ENCODE measurements around the gene DTX4. TPM values are rescaled to one million over a fixed set of nuclear protein-coding genes. Genes with fewer than 3 reads are reported as not detected.

DTX4 gene
- total RNA-seq, 1 donor, result 0.18 TPM

DNA sequence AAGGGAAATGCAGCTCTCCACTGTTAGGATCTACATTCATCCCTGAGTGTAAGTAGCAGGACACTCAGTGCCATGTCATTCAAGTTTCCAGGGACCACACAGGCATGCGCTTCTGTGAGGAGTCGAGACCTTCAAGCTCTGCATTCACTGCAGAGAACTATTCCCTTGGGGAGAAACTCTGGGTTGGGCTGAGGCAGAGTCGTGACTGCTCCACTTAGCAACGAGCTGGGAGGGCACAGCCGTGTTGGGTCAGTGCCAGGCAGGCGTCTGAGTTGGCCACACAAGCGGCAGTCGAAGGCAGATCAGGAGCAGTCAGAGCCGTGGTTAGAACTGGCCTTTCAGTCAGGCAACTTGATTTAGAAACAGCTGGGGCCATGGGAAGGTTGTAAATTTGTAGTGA is 26.1 kb downstream of the DTX4 start:
- H3K4me3 ChIP-seq (ENCODE audit: low read depth, low read length), result no peak overlapping the region
- TF ChIP-seq, protein P1, sequence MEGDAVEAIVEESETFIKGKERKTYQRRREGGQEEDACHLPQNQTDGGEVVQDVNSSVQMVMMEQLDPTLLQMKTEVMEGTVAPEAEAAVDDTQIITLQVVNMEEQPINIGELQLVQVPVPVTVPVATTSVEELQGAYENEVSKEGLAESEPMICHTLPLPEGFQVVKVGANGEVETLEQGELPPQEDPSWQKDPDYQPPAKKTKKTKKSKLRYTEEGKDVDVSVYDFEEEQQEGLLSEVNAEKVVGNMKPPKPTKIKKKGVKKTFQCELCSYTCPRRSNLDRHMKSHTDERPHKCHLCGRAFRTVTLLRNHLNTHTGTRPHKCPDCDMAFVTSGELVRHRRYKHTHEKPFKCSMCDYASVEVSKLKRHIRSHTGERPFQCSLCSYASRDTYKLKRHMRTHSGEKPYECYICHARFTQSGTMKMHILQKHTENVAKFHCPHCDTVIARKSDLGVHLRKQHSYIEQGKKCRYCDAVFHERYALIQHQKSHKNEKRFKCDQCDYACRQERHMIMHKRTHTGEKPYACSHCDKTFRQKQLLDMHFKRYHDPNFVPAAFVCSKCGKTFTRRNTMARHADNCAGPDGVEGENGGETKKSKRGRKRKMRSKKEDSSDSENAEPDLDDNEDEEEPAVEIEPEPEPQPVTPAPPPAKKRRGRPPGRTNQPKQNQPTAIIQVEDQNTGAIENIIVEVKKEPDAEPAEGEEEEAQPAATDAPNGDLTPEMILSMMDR (IDR thresholded peaks at IDR 0.05; ENCODE audit: insufficient read depth, low read length), result no peak
- peak; percentile 36 for DNase-seq (ENCODE audit: low read depth)

GRCh38 chr11:59198726-59199125 is 26.8 kb downstream of the DTX4 start:
- no peak overlapping the region for H3K4me3 ChIP-seq (ENCODE audit: low read depth, low read length)
- TF ChIP-seq, protein P1 (IDR thresholded peaks at IDR 0.05; ENCODE audit: insufficient read depth, low read length), result no peak

GRCh38 chr11:59199546-59200422 is 27.9 kb downstream of the DTX4 start:
- TF ChIP-seq, protein P1 (IDR thresholded peaks at IDR 0.05; ENCODE audit: insufficient read depth, low read length), result no peak
- H3K4me3 ChIP-seq (ENCODE audit: low read depth, low read length), result no peak overlapping the region
- DNase-seq (ENCODE audit: low read depth), result no peak

More at GRCh38 chr11:59198726-59199125, 26.8 kb downstream of the DTX4 start:
- DNase-seq (ENCODE audit: low read depth), result no peak

DNA sequence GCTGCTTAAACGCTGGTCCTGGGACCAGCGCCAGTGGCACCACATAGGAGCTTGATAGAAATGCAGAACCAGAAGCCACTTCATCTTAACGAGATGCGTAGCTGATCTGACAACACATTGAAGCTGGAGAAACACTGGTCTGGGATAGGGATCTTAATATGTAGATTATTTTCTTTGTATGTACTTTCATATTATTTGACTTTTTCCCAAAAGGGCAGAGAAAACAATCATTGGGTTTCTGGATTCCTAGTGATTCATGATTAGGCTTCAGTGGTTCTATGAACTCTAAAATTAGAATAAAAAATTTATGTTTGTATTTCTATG is 28.5 kb downstream of the DTX4 start:
- DNase-seq (ENCODE audit: low read depth), result no peak
- no peak overlapping the region for H3K4me3 ChIP-seq (ENCODE audit: low read depth, low read length)
- TF ChIP-seq, protein P1 (IDR thresholded peaks at IDR 0.05; ENCODE audit: insufficient read depth, low read length), result no peak

- no peak overlapping the region for H3K4me3 ChIP-seq (ENCODE audit: low read depth, low read length)
- TF ChIP-seq, protein P1 (IDR thresholded peaks at IDR 0.05; ENCODE audit: insufficient read depth, low read length), result no peak
- no peak for DNase-seq (ENCODE audit: low read depth)
Measured at GRCh38 chr11:59201353-59201752, 29.4 kb downstream of the DTX4 start.

GRCh38 chr11:59204746-59205145 is 32.8 kb downstream of the DTX4 start:
- no peak overlapping the region for H3K4me3 ChIP-seq (ENCODE audit: low read depth, low read length)
- no peak for DNase-seq (ENCODE audit: low read depth)
- TF ChIP-seq, protein P1 (IDR thresholded peaks at IDR 0.05; ENCODE audit: insufficient read depth, low read length), result no peak

Measured in fibroblast of the aortic adventitia (primary cell).